ENCODE data around the gene RBKS. TPM values are rescaled to one million over a fixed set of nuclear protein-coding genes. Genes with fewer than 3 reads are reported as not detected.
"Not testable (repeated sequence)": the region's sequence is repeated elsewhere in the genome, so short reads cannot be mapped to it uniquely, and the experiment has no call there.

RBKS gene
- total and polyA plus RNA-seq, 12 donors, result 0.88 to 9.1 (median 5.0) TPM

DNA sequence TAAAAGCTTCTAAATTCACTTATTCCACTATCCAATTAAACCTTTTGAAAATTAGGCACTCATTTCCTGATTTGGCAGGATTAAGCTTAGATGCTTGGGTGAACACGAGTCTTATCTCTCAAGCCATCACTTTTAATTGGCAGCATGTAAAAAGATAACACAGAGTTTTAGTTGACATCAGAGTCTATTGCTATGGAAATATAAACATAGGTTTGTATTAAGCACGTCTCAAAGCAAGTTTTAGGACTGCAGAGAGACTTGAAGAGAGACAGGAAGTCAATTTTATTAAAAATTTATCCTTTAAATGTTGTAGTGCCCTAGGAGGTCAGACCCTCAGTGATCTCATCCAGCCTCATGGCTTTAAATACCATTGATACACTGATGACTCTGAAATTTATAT lies 5.6 kb downstream of the RBKS start:
- intact Hi-C loops (cut with DNase I), result loop anchor here in 3 of 10 donors (10.0 kb wide), 3 partner anchors 80 to 160 kb away; no protein-coding TSS in a partner anchor
- TF ChIP-seq, protein P1, sequence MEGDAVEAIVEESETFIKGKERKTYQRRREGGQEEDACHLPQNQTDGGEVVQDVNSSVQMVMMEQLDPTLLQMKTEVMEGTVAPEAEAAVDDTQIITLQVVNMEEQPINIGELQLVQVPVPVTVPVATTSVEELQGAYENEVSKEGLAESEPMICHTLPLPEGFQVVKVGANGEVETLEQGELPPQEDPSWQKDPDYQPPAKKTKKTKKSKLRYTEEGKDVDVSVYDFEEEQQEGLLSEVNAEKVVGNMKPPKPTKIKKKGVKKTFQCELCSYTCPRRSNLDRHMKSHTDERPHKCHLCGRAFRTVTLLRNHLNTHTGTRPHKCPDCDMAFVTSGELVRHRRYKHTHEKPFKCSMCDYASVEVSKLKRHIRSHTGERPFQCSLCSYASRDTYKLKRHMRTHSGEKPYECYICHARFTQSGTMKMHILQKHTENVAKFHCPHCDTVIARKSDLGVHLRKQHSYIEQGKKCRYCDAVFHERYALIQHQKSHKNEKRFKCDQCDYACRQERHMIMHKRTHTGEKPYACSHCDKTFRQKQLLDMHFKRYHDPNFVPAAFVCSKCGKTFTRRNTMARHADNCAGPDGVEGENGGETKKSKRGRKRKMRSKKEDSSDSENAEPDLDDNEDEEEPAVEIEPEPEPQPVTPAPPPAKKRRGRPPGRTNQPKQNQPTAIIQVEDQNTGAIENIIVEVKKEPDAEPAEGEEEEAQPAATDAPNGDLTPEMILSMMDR (IDR thresholded peaks at IDR 0.05), result no peak
- H3K4me3 ChIP-seq, result no peak overlapping the region

DNA sequence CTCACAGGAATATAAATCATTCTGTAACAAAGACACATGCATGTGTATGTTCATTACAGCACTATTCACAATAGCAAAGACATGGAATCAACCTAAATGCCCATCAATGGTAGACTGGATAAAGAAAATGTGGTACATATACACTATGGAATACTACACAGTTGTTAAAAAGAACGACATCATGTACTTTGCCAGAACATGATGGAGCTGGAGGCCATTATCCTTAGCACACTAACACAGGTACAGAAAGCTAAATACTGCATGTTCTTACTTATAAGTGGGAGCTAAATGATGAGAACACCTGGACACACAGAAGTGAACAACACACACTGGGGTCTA lies 7.6 kb downstream of the RBKS start:
- not testable (repeated sequence) for H3K27ac ChIP-seq, H3K9me3 ChIP-seq, DNase-seq, H3K27me3 ChIP-seq, H3K4me1 ChIP-seq, H3K4me3 ChIP-seq, H3K36me3 ChIP-seq, ATAC-seq
- 92 to 100% methylated on average over 1 of the region's 1 CpG for WGBS, 2 donors
- intact Hi-C loops (cut with DNase I), result loop anchor here in 3 of 10 donors (10.0 kb wide), 3 partner anchors 78 to 158 kb away; no protein-coding TSS in a partner anchor

More for the DNA sequence above, 5.6 kb downstream of the RBKS start:
- H3K9me3 ChIP-seq, result peaks cover 0 to 8% (median 0%) of the 10 kb centered on the region in 11 donors
- 9 to 10% methylated on average over 2 of the region's 2 CpGs for WGBS, 2 donors
- no peak for DNase-seq
- ATAC-seq, result peak in 1 of 8 donors; percentile 11
- peaks cover 0 to 20% (median 17%) of the 10 kb centered on the region in 9 donors for H3K4me1 ChIP-seq
- no peak overlapping the region for H3K27ac ChIP-seq
- H3K27me3 ChIP-seq, result no peaks in the 10 kb centered on the region
- H3K36me3 ChIP-seq, result no peaks in the 10 kb centered on the region

DNA sequence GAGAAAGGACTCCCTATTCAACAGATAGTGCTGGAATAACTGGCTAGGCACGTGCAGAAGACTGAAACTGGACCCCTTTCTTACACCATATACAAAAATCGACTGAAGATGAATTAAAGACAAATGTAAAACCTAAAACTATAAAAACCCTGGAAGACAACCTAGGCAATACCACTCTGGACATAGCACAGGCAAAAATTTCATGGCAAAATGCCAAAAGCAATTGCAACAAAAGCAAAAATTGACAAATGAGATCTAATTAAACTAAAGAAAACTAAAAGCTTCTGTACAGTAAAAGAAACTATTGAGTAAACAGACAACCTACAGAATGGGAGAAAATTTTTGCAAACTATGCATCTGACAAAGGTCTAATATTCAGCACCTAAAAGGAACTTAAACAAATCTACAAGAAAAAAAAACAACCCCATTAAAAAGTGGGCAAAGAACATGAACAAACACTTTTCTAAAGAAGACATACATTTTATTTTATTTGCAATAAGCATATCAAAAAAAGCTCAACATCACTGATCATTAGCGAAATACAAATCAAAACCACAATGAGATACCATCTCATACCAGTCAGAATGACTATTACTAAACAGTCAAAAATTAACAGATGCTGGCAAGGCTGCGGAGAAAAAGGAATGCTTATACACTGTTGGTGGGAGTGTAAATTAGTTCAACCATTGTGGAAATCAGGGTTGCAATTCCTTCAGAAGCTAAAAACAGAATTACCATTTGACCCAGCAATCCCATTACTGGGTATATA lies 8.2 kb downstream of the RBKS start:
- not testable (repeated sequence) for DNase-seq, H3K27me3 ChIP-seq, H3K4me1 ChIP-seq, H3K36me3 ChIP-seq, H3K27ac ChIP-seq, H3K9me3 ChIP-seq, H3K4me3 ChIP-seq, ATAC-seq
- intact Hi-C loops (cut with DNase I), result loop anchor here in 3 of 10 donors (10.0 kb wide), 3 partner anchors 77 to 157 kb away; no protein-coding TSS in a partner anchor
- 91 to 95% methylated on average over 4 of the region's 4 CpGs for WGBS, 2 donors

DNA sequence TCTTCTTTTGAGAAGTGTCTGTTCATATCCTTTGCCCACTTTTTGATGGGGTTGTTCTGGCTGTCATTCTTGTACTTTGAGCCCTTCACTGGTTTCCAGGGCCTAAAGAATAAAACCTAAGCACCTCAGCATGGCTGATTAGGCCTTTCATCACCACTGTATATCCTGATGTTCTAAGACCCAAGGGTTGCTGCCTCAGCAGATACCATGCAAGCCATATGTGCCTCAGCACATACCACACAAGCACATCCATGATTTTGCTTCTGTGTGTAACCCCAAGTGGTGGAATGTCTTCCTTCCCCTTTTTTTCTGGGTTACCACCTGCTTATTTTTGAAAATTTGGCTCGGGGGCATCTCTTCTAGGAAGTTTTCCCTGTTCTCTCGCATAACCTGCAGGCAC lies 11.4 kb downstream of the RBKS start:
- Histone ChIP-seq H3K36me3 (no peaks in the 10 kb centered on the region), H3K27ac (no peak overlapping the region), H3K9me3 (peaks cover 0 to 19% (median 0%) of the 10 kb centered on the region in 11 donors), H3K4me1 (no peaks in the 10 kb centered on the region), H3K4me3 (no peak overlapping the region), H3K27me3 (no peaks in the 10 kb centered on the region)
- ATAC-seq, result no peak
- 76 to 78% methylated on average over 2 of the region's 2 CpGs for WGBS, 2 donors
- intact Hi-C loops (cut with DNase I), result no loop called here
- no peak for DNase-seq
- TF ChIP-seq, protein P1 (IDR thresholded peaks at IDR 0.05), result no peak

DNA sequence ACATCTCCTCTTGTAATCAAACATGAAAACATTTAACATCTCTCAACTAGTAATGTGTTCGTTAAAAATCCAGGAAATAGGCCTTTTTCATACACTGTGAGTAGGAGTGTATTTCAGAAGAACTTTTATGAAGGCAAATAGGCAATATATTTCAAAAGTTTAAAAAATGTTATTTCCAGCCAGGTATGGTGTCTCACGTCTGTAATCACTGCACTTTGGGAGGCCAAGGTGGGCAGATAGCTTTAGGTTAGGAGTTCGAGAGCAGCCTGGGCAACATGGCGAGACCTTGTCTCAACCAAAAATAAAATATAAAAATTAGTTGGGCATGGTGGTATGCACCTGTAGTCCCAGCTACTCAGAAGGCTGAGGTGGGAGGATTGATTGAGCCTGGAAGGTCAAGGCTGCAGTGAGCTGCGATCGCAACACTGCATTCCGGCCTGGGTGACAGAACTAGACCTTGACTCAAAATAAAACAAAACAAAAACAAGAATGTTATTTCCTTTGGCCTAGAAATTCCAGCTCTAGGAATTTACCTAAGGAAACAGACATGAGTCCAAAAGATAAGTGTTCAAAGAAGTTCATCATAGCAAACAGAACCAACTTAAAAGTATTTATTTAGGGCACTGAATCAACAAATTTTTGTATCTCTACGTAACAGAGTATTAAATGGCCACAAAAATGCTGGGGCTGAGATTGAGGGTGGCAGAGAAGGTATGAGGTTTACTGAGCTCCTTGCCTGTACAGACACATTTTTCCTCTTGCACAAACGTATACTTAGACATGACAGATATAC lies 14.9 kb downstream of the RBKS start:
- no peak for DNase-seq
- Histone ChIP-seq H3K9me3 (peaks cover 0 to 15% (median 0%) of the 10 kb centered on the region in 11 donors), H3K4me3 (no peak overlapping the region), H3K4me1 (no peaks in the 10 kb centered on the region), H3K27ac (no peak overlapping the region), H3K27me3 (no peaks in the 10 kb centered on the region), H3K36me3 (no peaks in the 10 kb centered on the region)
- no peak for ATAC-seq
- WGBS, 2 donors, result 77 to 83% methylated on average over 9 of the region's 9 CpGs
- TF ChIP-seq, protein P1 (IDR thresholded peaks at IDR 0.05), result no peak
- intact Hi-C loops (cut with DNase I), result no loop called here

All from heart right ventricle (tissue), 16 donors.